DMS53 treated with DMSO at 0.1 percent for 48 hours (cell line): ENCODE measurements around the gene MRFAP1.

Experiments used
- DNase-seq: peaks from one replicate; lab custom pipeline; 2025; ENCODE audit not compliant: unreplicated experiment; lab: John Stamatoyannopoulos, UW

MRFAP1 gene

GRCh38 chr4:6689506-6689960 lies 49.0 kb downstream of the MRFAP1 start:
- DNase-seq: peak; percentile 50
